ENCODE data around the gene ASB15.

The ASB15 gene

DNA sequence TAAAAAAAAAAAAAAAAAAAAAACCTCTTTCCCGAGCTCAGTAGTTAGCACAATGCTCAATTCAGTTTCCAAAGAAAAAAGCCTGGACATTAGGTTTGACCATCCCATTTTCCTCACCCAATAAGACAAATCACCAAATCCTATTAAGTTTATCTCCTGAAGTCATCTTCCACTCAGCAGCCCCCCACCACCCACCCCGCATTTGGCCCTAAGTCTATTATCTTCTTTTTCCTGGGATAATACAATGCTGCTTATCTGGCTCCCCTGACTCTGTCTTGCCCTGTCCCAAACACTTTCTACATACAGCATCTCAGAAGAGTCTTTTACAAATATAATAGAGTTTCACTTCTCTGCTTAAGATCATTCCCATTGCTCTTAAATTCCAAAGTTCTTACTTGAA is 36.3 kb downstream of the ASB15 start:
- no peak for DNase-seq

DNA sequence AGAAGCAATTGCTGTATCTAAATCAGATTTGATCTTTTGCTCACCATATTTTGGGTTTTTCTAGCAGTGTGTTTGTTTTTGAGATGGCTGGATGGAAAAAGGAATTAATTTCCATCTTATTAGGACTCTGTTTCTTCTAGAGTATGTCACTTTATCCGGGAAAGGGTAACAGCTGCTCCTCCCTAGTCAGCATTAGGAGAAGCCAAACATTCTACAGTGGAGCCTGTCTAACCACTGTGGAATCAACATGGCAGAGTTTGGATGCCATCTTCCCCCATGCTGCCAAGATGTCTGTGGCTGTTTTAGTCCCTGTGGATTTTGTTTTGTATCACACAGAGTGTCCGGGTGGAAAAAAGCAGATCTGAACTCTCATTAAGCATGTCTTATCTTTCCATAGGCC is 38.0 kb downstream of the ASB15 start:
- no peak for DNase-seq

DNA sequence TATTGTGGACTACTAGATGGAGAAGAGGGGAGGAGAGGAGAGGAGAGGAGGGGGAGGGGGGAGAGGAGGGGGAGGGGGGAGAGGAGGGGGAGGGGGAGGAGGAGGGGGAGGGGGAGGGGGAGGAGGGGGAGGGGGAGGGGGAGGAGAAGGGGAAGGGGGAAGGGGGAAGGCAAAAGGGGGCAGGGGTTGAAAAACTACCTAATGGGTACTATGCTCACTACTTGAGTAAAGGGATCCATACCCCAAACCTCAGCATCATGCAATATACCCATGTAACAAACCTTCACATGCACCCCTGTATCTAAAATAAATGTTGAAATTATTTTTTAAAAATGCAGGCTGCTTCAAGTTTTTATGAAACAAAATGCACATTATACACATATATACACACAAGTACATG is 39.0 kb downstream of the ASB15 start:
- no peak for DNase-seq

DNA sequence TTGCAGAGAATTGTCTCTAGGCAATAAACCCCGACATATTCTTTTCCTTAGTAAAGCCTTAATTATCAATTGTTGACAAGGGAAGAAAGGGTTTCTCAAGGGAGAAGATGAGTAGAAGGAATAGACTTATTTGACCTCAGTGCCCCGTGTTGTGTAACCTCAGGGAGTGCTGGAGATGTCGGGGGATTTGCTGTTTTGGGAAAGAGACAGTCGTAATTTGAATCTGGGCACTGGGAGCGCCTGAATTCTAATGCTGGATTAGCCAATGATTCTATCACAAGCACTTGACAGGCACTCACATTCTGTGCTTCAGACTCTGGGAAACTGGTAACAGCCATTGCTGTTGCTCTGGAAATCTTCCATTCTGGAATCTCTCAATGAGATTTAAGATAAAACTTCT is 40.3 kb downstream of the ASB15 start:
- DNase-seq: no peak

DNA sequence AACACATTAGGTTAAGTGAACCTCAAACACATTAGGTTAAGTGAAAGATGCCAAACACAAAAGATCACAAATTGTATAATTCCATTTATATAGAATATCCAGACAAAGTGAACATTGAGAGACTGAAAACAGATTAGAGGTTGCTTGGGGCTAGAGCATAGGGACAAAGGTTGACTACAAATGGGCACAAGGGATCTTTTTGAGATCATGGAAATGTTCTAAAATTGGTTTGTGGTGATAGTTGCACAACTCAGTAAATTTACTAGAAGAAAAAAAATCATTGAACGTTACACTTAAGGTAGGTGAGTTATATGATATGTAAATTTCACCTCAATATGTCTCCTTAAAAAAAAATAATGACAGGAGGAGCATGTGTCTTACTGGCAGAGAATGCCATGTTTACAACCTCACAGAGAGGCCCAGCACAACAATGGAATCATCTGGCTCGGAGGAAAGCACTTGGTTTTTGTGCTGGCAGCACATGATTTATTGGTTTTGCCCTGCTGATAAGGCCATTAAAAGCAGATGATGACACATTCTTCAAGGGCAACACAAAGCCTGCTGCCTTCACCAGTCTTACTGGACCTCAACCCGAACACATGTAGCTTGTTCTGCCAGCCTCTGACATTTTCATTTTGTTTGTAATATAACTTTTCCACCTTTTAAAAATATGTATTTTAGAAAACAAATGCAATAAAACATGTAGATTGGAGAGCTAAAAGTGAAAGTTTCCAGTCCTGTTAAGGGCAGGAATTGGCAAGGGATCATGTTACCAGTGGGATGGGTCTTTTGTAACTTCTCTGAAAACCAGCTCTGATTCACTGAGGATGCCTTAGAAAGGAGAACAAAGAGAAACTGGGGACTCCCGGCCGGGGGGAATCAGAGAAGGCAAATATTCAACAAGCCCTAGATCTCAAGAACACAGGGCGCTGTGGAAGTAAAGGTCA is 42.1 kb downstream of the ASB15 start:
- DNase-seq: no peak

DNA sequence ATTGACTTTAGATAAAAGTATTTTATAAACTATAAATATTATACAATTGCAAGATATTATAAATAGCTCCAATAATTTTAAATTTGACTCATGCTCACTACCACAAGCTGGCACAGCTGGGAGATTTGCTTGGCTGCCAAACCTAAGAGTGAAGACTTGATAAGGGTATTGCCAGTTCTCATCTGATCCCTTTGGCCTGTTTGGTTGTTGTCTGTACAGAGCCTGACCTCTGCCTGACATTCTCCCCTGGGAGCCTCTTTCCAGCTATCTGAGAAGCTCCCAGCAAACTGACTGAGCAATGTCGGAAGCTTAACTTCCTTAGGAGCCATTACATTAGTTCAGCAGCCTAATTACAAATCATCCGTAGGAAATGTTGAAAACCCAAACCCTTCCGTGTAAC is 43.9 kb downstream of the ASB15 start:
- no peak for DNase-seq

DNA sequence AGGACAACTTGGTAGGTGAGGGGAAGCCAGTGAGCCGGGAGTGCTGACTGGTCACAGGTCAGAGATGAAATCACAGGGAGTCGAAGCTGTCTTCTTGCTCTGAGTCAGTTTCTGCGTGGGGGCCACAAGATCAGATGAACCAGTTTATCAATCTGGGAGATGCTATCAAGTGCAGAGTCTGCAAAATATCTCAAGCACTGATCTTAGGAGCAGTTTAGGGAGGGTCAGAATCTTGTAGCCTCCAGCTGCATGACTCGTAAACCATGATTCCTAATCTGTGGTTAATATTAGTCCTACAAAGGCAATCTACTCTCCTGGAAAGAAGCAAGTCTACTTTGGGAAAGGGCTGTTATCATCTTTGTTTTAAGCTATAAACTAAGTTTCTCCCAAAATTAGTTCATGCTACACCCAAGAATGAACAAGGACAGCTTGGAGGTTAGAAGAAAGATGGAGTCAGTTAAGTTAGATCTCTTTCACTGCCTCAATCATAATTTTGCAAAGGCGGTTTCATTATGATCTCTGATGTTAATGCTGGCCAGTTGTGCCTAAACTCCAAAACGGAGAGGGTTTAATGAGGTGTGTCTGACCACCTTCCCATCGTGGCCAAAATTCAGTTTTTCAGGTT is 45.6 kb downstream of the ASB15 start:
- DNase-seq: no peak

DNA sequence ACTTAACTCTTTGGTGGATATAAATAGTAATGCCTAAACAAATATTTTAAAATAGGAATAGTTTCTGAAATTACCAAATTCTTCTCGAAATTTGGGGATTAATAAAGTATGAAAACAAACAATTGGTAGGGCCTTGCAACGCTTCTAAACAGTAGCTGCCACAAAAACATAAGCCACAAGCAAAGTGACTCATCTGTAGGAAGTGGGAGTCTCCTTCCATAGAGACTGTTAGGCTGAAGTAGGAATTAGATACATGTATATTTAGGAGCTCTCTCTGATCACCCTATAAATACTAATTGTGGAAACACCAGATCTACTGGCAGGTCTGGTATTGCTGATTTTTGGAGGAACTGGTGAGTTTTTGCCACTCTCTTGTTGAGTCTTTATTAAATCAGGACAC is 48.3 kb downstream of the ASB15 start:
- no peak for DNase-seq

DNA sequence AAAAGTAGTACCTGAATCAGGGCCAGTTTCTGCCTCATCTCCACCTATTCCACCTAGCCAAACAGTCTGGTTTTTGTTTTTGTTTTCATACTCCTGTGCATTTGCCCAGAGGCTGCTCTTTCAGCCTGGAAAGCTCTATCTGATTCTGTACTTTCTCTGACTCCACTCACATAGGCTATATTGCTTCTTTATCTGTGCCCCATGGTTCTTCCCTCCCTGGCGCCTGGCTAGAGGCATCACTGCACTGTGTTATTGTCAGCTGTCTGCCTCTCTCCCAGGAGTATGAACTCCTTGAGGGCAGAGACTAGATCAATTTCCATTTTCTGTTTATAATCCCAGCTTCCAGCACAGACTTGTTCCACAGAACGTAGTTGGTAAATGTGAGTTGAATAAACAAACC is 49.0 kb downstream of the ASB15 start:
- no peak for DNase-seq

DNA sequence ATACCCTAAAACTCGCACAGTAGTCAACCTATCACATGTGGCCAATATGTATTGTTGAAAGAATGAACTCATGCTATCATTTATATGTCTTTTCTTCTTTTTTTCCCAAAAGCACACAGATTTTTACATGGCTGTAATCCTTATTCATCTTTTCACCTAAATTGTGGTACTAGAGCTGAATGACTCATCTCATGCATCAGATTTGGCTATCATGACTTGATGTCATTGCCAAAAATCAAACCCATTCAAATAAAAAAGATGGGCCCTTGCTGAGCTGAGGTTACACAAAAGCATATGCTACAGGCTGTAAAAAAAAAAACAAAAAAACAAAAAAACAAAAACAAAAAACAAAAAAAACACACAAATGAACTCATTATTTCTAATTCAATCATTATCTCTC is 50.8 kb downstream of the ASB15 start:
- DNase-seq: no peak

DNA sequence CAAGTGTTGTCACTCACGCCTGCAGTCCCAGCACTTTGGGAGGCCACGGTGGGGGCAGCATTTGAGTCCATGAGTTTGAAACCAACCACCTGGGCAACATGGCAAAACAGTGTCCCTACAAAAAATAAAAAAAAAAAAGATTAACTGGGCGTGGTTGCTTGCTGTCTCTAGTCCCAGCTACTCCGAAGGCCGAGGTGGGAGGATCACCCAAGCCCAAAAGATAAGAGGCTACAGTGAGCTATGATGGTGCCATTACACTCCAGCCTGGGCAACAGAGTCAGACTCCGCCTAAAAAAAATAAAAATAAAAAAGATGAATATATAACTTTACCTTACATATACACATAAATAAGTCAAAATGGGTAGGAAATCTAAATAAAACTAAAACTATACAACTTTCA is 51.5 kb downstream of the ASB15 start:
- DNase-seq: no peak

DNA sequence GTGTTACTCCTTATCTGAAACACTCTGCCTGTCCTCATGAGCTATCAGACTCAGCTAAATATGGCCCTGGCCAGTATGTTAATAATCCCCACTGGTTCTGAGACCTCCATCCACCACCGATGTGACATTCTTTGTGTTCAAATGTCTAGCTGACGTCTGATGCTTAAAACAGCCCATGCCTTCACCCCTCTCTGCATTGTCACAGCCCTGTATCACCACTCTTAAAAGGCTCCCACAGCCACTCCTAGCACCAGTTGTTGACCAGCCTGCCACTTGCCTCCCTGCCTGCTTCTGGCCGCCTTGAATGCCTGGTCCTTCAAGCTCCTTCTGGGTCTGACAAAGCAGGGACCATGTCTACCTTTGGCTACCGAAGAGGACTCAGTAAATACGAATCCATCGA is 54.0 kb downstream of the ASB15 start, which contains the start of gene LMOD2:
Gene LMOD2 (plus strand): TSS at position 253 of the 400 bp plus-strand sequence. CDS start 98 bp downstream, at position 351.
- peak; percentile 53 for DNase-seq

DNA sequence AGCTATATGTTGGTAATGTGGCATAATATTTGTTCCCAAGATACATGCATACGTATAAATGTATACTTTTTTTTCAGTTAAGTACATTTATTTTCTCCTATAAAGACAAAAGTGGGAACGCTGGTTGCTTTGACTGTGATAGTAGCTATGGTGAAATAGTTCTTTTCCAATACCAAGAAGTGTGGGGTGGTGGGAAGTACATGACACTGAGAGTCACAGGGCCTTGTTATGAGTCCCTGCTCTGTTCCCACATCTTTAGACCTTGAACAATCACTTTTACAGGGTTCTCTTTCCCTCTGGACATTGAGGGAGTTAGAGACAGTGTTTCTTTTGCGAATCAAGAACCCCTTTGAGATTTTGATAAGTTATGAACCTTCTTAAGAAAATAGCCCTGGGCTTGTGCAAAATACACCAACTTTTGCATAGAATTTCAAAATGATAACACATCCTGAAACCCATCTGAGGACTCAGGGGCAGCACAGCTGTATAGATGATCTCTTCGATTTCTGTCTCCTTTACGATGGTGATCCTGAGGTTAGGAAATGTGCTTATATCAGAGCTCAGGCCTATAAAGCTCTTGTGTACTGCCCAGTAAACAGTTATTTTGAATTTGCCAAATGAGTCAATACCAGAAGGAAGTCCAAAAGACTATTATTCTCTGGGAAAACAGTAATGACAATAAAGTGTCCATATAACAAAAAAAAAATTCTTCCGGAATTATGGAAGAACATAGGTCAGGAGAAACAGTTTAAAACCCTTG is 55.1 kb downstream of the ASB15 start:
- DNase-seq: no peak

DNA sequence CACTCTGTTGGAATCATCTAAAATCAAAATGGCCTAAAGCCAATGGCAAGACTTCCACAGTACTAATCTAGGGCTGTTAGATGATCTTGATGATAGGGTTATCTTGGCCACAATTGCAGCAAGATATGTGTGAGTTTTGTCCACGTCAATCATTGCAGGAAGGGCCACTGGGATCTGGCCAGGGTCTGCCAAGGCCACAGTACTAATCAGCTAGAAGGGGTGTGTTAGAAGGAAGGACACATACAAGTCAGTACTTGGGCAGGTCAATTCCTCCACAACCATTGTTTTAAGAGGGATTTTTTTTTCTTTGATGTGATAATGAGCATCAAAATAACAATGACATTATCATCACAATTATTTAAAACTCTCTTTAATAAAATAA is 55.7 kb downstream of the ASB15 start:
- DNase-seq: peak; percentile 53

DNA sequence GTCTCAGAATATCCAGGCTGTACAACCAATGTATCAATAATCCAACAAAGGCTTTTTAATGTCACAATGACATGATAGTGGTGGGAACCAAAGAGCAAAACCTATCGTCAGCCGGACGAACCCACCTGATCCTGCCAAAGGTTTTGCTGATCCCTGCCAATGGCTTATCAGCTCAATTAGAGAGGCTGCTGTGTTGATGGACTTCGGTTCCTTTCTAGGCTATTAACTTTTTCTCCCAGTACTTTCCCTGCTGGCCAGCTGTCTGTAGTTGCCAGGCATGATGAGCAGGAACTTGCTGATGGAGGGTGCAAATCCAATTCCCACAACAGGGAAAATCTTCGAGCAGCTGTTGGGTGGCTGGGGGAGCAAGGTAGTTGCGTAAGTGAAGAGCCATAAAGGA is 56.4 kb downstream of the ASB15 start:
- DNase-seq: no peak

DNA sequence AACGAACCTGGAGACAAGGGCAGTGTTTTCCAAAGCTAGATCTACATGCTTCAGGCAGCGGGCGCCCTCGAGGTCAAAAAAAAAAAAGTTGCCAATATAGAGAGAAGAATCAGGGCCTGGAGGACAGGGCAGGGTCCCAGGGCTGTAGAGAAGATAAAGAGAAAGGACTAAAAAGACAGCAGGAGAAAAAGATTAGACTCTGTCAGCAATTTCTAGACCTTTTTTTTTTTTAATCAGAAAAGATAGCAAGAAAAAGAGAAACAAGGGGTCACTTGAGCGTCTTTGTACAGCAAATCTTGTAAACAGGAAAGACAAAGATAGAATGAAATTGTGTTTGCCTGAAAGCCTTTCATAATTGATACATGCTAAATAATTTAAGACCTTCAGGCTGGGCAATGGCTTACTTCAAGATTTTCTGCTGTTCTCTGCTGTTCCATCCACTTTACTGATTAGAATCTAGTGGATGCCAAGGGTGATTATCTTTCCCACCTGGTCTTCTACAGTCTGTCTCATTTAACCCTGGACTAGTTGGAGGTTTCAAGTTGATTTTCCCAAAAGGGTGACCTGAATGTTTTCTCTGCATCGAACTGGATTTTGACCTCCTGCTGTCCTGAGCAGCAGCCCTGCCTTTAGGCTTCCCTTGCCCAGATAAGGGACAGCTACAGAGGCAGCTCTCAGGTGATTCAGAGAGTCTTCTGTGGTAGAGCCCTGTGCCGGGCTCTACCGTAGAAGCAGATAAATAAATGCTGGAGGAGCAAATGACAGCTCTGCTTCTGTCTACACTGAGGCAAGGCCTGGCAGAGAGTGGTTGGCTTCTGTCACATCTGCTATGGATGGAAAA is 59.1 kb downstream of the ASB15 start:
- DNase-seq: no peak

DNA sequence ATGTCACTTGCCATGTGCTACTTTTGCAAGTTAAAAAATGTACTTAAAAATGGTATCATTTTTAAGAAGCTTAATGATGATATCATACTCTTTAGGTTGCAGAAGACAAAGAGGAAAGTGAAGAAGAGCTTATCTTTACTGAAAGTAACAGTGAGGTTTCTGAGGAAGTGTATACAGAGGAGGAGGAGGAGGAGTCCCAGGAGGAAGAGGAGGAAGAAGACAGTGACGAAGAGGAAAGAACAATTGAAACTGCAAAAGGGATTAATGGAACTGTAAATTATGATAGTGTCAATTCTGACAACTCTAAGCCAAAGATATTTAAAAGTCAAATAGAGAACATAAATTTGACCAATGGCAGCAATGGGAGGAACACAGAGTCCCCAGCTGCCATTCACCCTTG is 60.1 kb downstream of the ASB15 start:
- DNase-seq: no peak

DNA sequence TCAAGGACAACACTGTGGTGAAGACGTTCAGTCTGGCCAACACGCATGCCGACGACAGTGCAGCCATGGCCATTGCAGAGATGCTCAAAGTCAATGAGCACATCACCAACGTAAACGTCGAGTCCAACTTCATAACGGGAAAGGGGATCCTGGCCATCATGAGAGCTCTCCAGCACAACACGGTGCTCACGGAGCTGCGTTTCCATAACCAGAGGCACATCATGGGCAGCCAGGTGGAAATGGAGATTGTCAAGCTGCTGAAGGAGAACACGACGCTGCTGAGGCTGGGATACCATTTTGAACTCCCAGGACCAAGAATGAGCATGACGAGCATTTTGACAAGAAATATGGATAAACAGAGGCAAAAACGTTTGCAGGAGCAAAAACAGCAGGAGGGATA is 60.7 kb downstream of the ASB15 start:
- DNase-seq: no peak

DNA sequence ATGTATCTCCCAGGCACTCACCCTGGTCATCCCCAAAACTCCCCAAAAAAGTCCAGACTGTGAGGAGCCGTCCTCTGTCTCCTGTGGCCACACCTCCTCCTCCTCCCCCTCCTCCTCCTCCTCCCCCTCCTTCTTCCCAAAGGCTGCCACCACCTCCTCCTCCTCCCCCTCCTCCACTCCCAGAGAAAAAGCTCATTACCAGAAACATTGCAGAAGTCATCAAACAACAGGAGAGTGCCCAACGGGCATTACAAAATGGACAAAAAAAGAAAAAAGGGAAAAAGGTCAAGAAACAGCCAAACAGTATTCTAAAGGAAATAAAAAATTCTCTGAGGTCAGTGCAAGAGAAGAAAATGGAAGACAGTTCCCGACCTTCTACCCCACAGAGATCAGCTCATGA is 61.1 kb downstream of the ASB15 start:
- DNase-seq: no peak

DNA sequence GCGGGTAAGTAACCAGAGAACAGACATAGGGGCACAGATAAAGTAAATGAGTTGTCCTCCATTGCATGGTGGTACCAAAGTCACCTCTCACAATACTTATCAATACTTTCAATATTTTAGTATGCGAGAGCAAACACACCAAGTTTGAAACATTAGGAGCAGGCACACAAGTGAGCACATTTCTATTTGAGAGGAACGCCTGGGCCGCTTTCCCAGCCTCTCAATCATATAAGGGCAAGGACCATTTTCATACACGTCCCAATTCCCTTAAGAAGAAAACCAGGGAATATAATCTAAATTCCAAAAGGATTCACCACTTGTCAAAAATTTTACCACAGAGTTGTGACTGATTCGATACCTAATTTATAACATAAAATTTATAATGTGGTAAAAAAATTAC is 61.6 kb downstream of the ASB15 start:
- no peak for DNase-seq

DNA sequence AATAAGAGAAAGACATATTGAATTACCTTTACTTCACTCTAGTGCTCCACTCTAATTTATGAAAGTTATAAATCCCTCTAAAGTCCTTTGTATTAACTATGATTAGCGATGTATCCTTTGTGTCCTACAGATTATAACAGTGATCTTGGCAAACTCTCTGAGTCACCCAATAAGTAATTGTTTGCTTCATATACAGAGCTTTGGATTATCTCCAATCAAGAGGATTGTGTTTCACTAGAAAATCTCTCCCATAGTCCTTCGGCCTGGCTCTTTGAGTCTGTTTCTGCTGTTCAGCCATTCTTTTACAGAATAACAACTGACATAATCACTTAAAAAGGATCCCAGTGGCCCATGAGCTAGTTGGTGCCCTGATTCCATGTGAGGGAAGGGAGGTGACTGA is 63.5 kb downstream of the ASB15 start:
- no peak for DNase-seq

DNA sequence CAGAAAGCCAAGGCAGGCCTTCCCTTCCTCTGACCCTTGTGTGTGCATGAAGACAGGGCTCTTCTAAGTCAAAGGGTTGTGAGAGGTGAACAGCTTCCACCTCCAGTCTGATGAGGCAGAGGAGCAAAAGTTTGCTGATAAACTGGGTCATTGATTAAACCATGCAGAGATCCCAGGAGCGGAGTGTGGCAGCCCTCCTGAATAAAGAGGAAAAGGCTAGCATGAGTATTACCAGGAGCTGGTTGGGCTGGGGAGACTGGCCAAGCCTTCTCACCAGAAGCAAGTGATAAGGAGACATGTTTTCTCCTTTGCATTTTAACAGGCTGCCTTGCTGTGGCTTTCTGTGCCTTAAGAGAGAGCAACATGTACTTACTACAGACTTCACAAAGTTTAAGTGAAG is 64.3 kb downstream of the ASB15 start:
- no peak for DNase-seq

DNA sequence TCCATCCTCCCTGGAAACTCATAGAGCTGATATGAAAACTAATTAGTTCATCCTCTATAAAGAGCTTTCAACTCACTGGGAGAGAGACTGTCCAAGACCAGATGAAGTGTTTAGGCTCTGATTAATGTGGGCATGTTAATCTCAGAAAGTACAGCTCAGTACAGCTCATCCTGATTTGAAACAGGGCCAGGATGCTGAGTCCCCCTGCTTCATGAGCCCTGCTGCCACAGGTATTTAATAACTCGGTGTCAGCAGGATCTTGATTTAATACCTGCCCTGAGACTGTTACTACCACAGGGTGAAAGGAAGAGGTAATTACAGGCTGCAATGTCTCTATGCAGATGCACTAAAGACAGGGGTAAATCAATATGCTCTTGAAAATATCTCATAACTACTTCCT is 64.9 kb downstream of the ASB15 start:
- DNase-seq: no peak
